Endothelial cell of umbilical vein (primary cell): Measurements from ENCODE around the gene SMIM20.

Experiments used
- CTCF ChIP-seq, 2 donors: IDR thresholded peaks; 1 replicate in 1 of 2; 2 replicates in 1 of 2; pipeline ENCODE4 v1.5.1; 2011; ENCODE audit warnings: low read length in 2 of 2, mild to moderate bottlenecking in 2 of 2, moderate library complexity in 2 of 2, control low read depth in 1 of 2, inconsistent platforms in 1 of 2, low read depth in 1 of 2; ENCODE audit not compliant: insufficient read depth in 1 of 2; ENCODE audit errors: extremely low read depth in 1 of 2
- EZH2 ChIP-seq: IDR thresholded peaks from 2 replicates; pipeline ENCODE4 v1.6.1; 2012; ENCODE audit warnings: borderline replicate concordance, low read depth, mild to moderate bottlenecking, moderate library complexity, low read length, inconsistent platforms; ENCODE audit not compliant: severe bottlenecking
- MAX ChIP-seq: IDR thresholded peaks from 2 replicates; pipeline ENCODE4 v1.6.1; 2011; ENCODE audit not compliant: insufficient read depth, insufficient read length
- POLR2A ChIP-seq: IDR thresholded peaks from 2 replicates; pipeline ENCODE4 v1.6.1; 2012; ENCODE audit warnings: low read depth, mild to moderate bottlenecking, control low read depth, low read length
- POLR2AphosphoS5 ChIP-seq: IDR thresholded peaks from 2 replicates; pipeline ENCODE4 v1.6.1; 2012; ENCODE audit warnings: low read depth, mild to moderate bottlenecking, control low read depth, low read length, moderate library complexity; ENCODE audit not compliant: insufficient read depth

- TF ChIP-seq CTCF (IDR thresholded peaks at IDR 0.05; ENCODE audit: extremely low read depth in 1 of 2, insufficient read depth in 1 of 2, low read depth in 1 of 2, low read length in 2 of 2): no peak
- TF ChIP-seq EZH2: no peak
- no peak for TF ChIP-seq POLR2A
- no peak for TF ChIP-seq MAX
- no peak for TF ChIP-seq POLR2AphosphoS5
Observed at GRCh38 chr4:25955705-25956104, 41.7 kb downstream of the SMIM20 start.
